Stimulated activated naive CD8-positive, alpha-beta T cell treated with anti-CD3 and anti-CD28 coated beads, Interleukin-15, Interleukin-2, amounts not matched to agents 100 ng/mL and 50 ng/mL, for 24 hours (primary cell): Measurements from ENCODE around the gene HEBP1.

Source experiments
- H3K27ac Mint-ChIP-seq: one replicate; pipeline ENCODE4 v1.8.0; 2021; ENCODE audit warnings: mild to moderate bottlenecking, mixed read lengths
- H3K27me3 Mint-ChIP-seq: one replicate; pipeline ENCODE4 v1.8.0; 2021; ENCODE audit warnings: mixed read lengths
- H3K36me3 Mint-ChIP-seq: one replicate; pipeline ENCODE4 v1.8.0; 2021; ENCODE audit warnings: low read depth, mixed read lengths
- H3K4me1 Mint-ChIP-seq: one replicate; pipeline ENCODE4 v1.8.0; 2021; ENCODE audit warnings: low read depth, mixed read lengths
- H3K4me3 Mint-ChIP-seq: one replicate; pipeline ENCODE4 v1.8.0; 2021; ENCODE audit warnings: mild to moderate bottlenecking, mixed read lengths
- H3K9me3 Mint-ChIP-seq: one replicate; pipeline ENCODE4 v1.8.0; 2021; ENCODE audit warnings: mixed read lengths

HEBP1 gene

DNA sequence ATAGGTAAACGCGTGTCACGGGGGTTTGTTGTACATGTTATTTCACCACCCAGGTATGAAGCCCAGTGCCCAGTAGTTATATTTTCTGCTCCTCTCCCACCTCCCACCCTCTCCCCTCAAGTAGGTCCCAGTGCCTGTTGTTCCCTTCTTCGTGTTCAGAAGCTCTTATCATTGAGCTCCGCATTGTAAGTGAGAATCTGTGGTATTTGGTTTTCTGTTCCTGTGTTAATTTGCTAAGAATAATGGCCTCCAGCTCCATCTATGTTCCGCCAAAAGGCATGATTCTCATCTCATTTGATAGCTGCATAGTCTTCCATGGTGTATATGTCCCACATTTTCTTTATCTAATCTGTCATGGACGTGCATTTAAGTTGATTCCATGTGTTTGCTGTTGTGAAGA is 41.2 kb downstream of the HEBP1 start:
- H3K27me3 Mint-ChIP-seq = peaks cover 4% of the 10 kb centered on the region
- H3K4me1 Mint-ChIP-seq = no peaks in the 10 kb centered on the region
- no peaks in the 10 kb centered on the region for H3K9me3 Mint-ChIP-seq
- no peak overlapping the region for H3K4me3 Mint-ChIP-seq
- no peak overlapping the region for H3K27ac Mint-ChIP-seq
- no peaks in the 10 kb centered on the region for H3K36me3 Mint-ChIP-seq

GRCh38 chr12:12954878-12955625 is 45.0 kb downstream of the HEBP1 start:
- H3K27ac Mint-ChIP-seq = no peak overlapping the region
- H3K36me3 Mint-ChIP-seq = no peaks in the 10 kb centered on the region
- peaks cover 7% of the 10 kb centered on the region for H3K27me3 Mint-ChIP-seq
- H3K4me1 Mint-ChIP-seq = no peaks in the 10 kb centered on the region
- H3K9me3 Mint-ChIP-seq = no peaks in the 10 kb centered on the region
- no peak overlapping the region for H3K4me3 Mint-ChIP-seq

DNA sequence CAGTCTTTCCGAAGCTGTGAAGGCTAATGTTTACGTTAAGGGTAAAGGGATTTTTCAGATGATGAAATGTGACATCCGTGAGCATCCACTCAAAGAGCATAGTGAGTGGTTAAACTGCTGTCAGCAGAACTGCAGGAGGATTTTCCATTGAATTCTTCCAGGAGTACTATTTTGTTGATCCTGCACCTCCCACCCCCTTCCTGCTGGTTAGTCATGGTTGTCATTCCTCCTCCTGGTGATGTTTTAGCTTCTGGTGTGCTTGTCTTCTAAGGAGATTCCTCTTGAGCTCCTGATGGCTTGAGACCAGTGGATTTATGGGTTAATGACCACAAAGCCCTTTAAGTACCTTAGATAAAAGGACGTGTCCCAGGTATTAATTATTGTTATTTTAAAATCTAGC is 45.7 kb downstream of the HEBP1 start:
- Mint-ChIP-seq H3K9me3 (no peaks in the 10 kb centered on the region), H3K27me3 (peaks cover 9% of the 10 kb centered on the region), H3K36me3 (no peaks in the 10 kb centered on the region), H3K4me3 (no peak overlapping the region), H3K4me1 (no peaks in the 10 kb centered on the region), H3K27ac (no peak overlapping the region)

GRCh38 chr12:12952036-12952435 is 48.0 kb downstream of the HEBP1 start, which contains the start of gene GPRC5D:
Gene GPRC5D, minus strand, starts transcription at chr12:12952170. Its CDS starts 1,786 bp downstream, at chr12:12950384.
- Mint-ChIP-seq H3K27me3 (peaks cover 6% of the 10 kb centered on the region), H3K36me3 (no peaks in the 10 kb centered on the region), H3K4me1 (peaks cover 7% of the 10 kb centered on the region), H3K9me3 (no peaks in the 10 kb centered on the region), H3K27ac (no peak within 1 kb of the TSS), H3K4me3 (no peak within 1 kb of the TSS)

GRCh38 chr12:12951504-12951903 is 48.6 kb downstream of the HEBP1 start:
- Mint-ChIP-seq H3K4me3 (no peak overlapping the region), H3K4me1 (peaks cover 7% of the 10 kb centered on the region), H3K27me3 (peaks cover 6% of the 10 kb centered on the region), H3K36me3 (no peaks in the 10 kb centered on the region), H3K27ac (no peak overlapping the region), H3K9me3 (no peaks in the 10 kb centered on the region)

DNA sequence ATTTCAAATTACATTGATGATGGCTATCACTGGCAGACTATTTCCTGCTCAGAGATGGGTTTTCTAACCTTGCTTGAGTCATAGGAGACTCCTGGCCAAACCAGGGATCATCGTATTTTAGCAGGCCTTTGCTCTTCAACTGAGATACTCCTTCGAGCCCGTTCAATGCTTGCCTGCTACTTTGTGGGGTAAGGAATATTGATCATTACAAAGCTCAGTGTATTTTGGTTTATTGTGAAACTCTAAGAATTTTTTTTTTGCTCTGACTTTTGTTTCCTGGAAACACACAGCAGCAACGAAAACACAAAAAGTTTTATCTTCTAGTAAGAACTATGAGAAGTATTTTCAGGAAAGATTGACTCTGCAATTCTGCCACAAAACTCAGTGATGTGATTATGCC is 52.2 kb downstream of the HEBP1 start:
- peaks cover 6% of the 10 kb centered on the region for H3K27me3 Mint-ChIP-seq
- no peak overlapping the region for H3K4me3 Mint-ChIP-seq
- H3K9me3 Mint-ChIP-seq = no peaks in the 10 kb centered on the region
- H3K4me1 Mint-ChIP-seq = peaks cover 7% of the 10 kb centered on the region
- no peak overlapping the region for H3K27ac Mint-ChIP-seq
- no peaks in the 10 kb centered on the region for H3K36me3 Mint-ChIP-seq

- no peaks in the 10 kb centered on the region for H3K36me3 Mint-ChIP-seq
- no peak overlapping the region for H3K4me3 Mint-ChIP-seq
- H3K27ac Mint-ChIP-seq = no peak overlapping the region
- peaks cover 7% of the 10 kb centered on the region for H3K4me1 Mint-ChIP-seq
- no peaks in the 10 kb centered on the region for H3K9me3 Mint-ChIP-seq
- H3K27me3 Mint-ChIP-seq = peaks cover 6% of the 10 kb centered on the region
These were observed 53.2 kb downstream of the HEBP1 start for GRCh38 chr12:12946686-12947355.

DNA sequence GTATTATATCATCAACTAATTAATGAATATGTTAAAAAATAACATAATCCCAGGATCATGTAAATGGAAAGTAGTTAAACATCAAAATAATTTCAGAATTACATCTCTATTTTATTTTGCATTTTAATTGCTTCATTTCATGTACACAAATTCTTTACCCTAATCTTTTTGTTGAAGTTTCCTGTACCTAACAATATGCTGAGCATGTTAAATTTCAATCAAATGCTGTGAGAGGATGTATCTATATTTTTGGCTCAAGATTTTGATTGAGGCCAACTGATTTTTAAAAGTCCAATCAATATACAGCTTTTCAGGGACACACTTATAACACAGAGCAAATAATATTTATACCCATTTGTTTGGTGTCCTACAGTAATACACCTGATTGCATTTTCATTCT is 54.5 kb downstream of the HEBP1 start:
- no peak overlapping the region for H3K27ac Mint-ChIP-seq
- H3K36me3 Mint-ChIP-seq = no peaks in the 10 kb centered on the region
- peaks cover 6% of the 10 kb centered on the region for H3K27me3 Mint-ChIP-seq
- no peaks in the 10 kb centered on the region for H3K9me3 Mint-ChIP-seq
- peaks cover 7% of the 10 kb centered on the region for H3K4me1 Mint-ChIP-seq
- no peak overlapping the region for H3K4me3 Mint-ChIP-seq

- Mint-ChIP-seq H3K4me1 (peaks cover 7% of the 10 kb centered on the region), H3K4me3 (no peak overlapping the region), H3K27ac (no peak overlapping the region), H3K27me3 (peaks cover 2% of the 10 kb centered on the region), H3K36me3 (no peaks in the 10 kb centered on the region), H3K9me3 (no peaks in the 10 kb centered on the region)
These were observed 56.3 kb downstream of the HEBP1 start for GRCh38 chr12:12943586-12944260.

DNA sequence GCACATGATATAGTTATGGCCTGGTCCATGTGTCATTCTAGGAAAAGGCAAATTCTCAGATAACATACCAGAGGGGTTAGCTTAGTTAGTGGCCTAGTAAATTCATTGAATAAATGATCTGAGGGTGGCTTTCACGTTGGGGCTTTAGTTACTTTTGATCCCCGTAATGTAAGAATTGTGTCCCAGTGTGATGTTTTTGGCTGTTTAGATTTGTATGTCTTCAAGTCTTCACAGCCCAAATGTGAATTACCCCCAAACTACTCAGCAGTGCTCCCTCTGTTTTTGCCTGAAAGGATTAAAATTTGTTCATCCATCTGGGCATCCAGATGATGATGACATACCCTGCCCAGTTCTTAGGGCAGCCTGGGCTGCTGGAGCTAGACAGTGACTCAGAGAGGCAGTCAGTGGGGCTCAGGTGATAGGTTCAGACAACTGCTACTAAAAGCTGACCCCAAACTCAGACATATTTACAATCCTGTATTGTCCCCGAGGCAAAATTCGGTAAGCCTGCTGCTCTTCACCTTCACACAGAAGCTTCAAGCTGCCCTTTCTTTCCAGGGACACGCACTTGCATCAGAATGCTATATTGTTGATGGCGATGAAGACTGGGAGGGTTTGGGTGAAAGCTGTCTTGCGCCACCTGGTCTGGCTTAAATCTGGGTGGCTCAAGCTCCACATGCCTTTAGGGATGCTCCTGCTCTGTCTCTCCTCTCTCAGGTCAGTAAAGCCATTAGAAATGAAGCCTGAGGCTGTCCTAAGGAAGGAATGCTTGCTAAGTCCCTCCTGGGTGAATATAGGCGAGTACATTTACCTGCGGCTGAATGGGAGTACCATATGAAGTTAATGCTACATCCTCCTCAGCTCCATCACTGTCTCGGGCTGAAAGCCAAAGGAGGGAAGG is 58.4 kb downstream of the HEBP1 start:
- H3K4me1 Mint-ChIP-seq = no peaks in the 10 kb centered on the region
- H3K27me3 Mint-ChIP-seq = peaks cover 6% of the 10 kb centered on the region
- H3K4me3 Mint-ChIP-seq = no peak overlapping the region
- H3K36me3 Mint-ChIP-seq = no peaks in the 10 kb centered on the region
- no peak overlapping the region for H3K27ac Mint-ChIP-seq
- H3K9me3 Mint-ChIP-seq = no peaks in the 10 kb centered on the region

GRCh38 chr12:12939888-12940287 is 60.2 kb downstream of the HEBP1 start:
- Mint-ChIP-seq H3K27ac (no peak overlapping the region), H3K4me3 (no peak overlapping the region), H3K4me1 (no peaks in the 10 kb centered on the region), H3K36me3 (no peaks in the 10 kb centered on the region), H3K9me3 (no peaks in the 10 kb centered on the region), H3K27me3 (peaks cover 5% of the 10 kb centered on the region)

GRCh38 chr12:12938541-12938940 is 61.5 kb downstream of the HEBP1 start:
- H3K27me3 Mint-ChIP-seq = peaks cover 4% of the 10 kb centered on the region
- H3K4me1 Mint-ChIP-seq = no peaks in the 10 kb centered on the region
- H3K27ac Mint-ChIP-seq = no peak overlapping the region
- H3K9me3 Mint-ChIP-seq = no peaks in the 10 kb centered on the region
- no peak overlapping the region for H3K4me3 Mint-ChIP-seq
- no peaks in the 10 kb centered on the region for H3K36me3 Mint-ChIP-seq

DNA sequence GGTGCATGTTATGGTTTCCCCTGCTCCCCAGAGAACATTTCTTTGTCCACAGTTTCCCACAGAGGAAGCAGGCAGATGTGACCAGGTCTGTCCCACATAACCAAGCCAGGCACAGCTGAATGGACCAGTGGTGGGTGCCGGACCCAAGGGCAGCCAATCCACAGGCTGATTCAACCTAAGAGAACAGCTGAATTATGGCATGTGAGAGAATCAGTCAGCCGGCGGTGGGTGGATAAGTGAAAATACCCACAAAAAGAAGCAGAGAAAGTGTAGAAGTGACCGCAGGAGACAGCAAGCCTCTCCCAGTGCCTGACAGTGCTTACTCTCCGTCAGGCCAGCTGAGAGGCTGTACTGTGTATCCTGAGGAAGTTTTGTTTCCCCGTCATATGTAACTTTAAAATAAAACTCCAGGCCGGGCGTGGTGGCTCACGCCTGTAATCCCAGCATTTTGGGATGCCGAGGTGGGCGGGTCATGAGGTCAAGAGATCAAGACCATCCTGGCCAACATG is 63.0 kb downstream of the HEBP1 start:
- Mint-ChIP-seq H3K27ac (no peak overlapping the region), H3K4me3 (no peak overlapping the region), H3K36me3 (no peaks in the 10 kb centered on the region), H3K27me3 (peaks cover 4% of the 10 kb centered on the region), H3K4me1 (no peaks in the 10 kb centered on the region), H3K9me3 (no peaks in the 10 kb centered on the region)

GRCh38 chr12:12934556-12934955 is 65.5 kb downstream of the HEBP1 start:
- Mint-ChIP-seq H3K4me3 (no peak overlapping the region), H3K27ac (no peak overlapping the region), H3K4me1 (no peaks in the 10 kb centered on the region), H3K27me3 (peaks cover 4% of the 10 kb centered on the region), H3K36me3 (no peaks in the 10 kb centered on the region), H3K9me3 (no peaks in the 10 kb centered on the region)
